Measurements from ENCODE around the gene SLC1A2.
"Not testable (repeated sequence)": the region's sequence is repeated elsewhere in the genome, so short reads cannot be mapped to it uniquely, and the experiment has no call there.

- TF ChIP-seq CTCF (IDR thresholded peaks at IDR 0.05); POLR2AphosphoS5 (IDR thresholded peaks at IDR 0.05); POLR2A (IDR thresholded peaks at IDR 0.05; ENCODE audit: low read depth); EP300 (IDR thresholded peaks at IDR 0.05): not testable (repeated sequence)
Observed at GRCh38 chr11:35226756-35227155, 192.6 kb downstream of the SLC1A2 start.
